Heart left ventricle (tissue), 16 donors: ENCODE results near the gene TRNP1. TPM values are rescaled to one million over a fixed set of nuclear protein-coding genes. Genes with fewer than 3 reads are reported as not detected.

Experiments used
- ATAC-seq, 4 donors: fragments of 200-7000 bp; cut with Tn5 transposase; one replicate each; pipeline ENCODE4 v1.9.1; 2020 to 2022; ENCODE audit warnings: moderate library complexity in 4 of 4, mild to moderate bottlenecking in 3 of 4, moderate number of reproducible peaks in 1 of 4
- DNase-seq, 5 donors: peaks; one replicate each; pipeline ENCODE4 v3.0.0-alpha.2; 2020
- H3K27ac ChIP-seq, 12 donors: fragments of 200-600 bp; sonication (generic) in 4 of 12; one replicate each; pipeline versions ENCODE4 v1.5.0 to v1.8.0; 2016 to 2022; ENCODE audit warnings: mild to moderate bottlenecking in 2 of 12
- H3K27me3 ChIP-seq, 9 donors: fragments of 200-600 bp; sonication (generic) in 2 of 9; one replicate each; pipeline versions ENCODE4 v1.5.1 to v1.8.0; 2016 to 2022; ENCODE audit warnings: mild to moderate bottlenecking in 3 of 9
- H3K36me3 ChIP-seq, 9 donors: fragments of 200-600 bp; sonication (generic) in 2 of 9; one replicate each; pipeline versions ENCODE4 v1.5.0 to v1.8.0; 2018 to 2022; ENCODE audit warnings: mild to moderate bottlenecking in 2 of 9
- H3K4me1 ChIP-seq, 12 donors: fragments of 200-600 bp; sonication (generic) in 4 of 12; one replicate each; pipeline versions ENCODE4 v1.5.0 to v1.8.0; 2016 to 2022; ENCODE audit warnings: mild to moderate bottlenecking in 3 of 12
- H3K4me3 ChIP-seq, 12 donors: fragments of 200-600 bp; sonication (generic) in 4 of 12; one replicate each; pipeline versions ENCODE4 v1.5.0 to v1.8.0; 2017 to 2022; ENCODE audit warnings: mild to moderate bottlenecking in 9 of 12, moderate library complexity in 4 of 12
- H3K9me3 ChIP-seq, 12 donors: fragments of 200-600 bp; sonication (generic) in 4 of 12; one replicate each; pipeline versions ENCODE4 v1.5.0 to v1.8.0; 2016 to 2022; ENCODE audit warnings: mild to moderate bottlenecking in 1 of 12
- POLR2A ChIP-seq, 2 donors: fragments of 450-650 bp; IDR thresholded peaks; one replicate each; pipeline ENCODE4 v1.6.1; 2017; ENCODE audit warnings: antibody characterized with exemption in 2 of 2, mild to moderate bottlenecking in 2 of 2, moderate library complexity in 2 of 2
- WGBS, 4 donors: extraction: QIAGEN DNeasy Blood & Tissue Kit in 2 of 4; methylation state at CpG; one replicate each; pipeline versions ENCODE4 v1.1.5 to v1.1.7; 2013 to 2018; 5-methylcytosine and 5-hydroxymethylcytosine counted together
- intact Hi-C, 10 donors: fragments of 100-400 bp; cut with DNase I; formaldehyde crosslinking; loops; one replicate each; pipeline versions ENCODE4 v1.11.1 to v1.14.2; 2022
- polyA plus RNA-seq, 2 donors: library from polyadenylated mRNA; stranded (reverse); fragments of 200-250 nt; gene quantifications; one replicate each; pipeline ENCODE4 v1.2.3, GENCODE V29; 2013
- total RNA-seq, 9 donors: library from RNA; depleted of rRNA in 2 of 9; stranded (reverse); fragments of >200 nt in 2 of 9; fragmentation: NEBNext Ultra II Directional in 3 of 9; extraction: Animal tissue kit (Norgen Biotek cat#: 25700) in 3 of 9; gene quantifications; one replicate each; pipeline versions ENCODE4 v1.1.0 to v1.2.4, GENCODE V29; 2016 to 2023
- TF ChIP-seq, protein P1 (sequence below), 12 donors: fragments of 200-600 bp; sonication (generic) in 4 of 12; IDR thresholded peaks; one replicate each; pipeline versions ENCODE4 v1.5.0 to v1.8.0; 2018 to 2022; ENCODE audit warnings: antibody characterized with exemption in 12 of 12, mild to moderate bottlenecking in 5 of 12
- donor health status: ischemic (EF 13 %, LVEDD 7.1; RV severe dilation, severe dysfunction).
- donor health status: healthy with polysubstance abuse.
- donor health status: DM: no; HTN: yes; CAD: no.
- donor health status: DM: no; HTN: no; CAD: no.
- donor health status: ischemic (EF 25% LVEDD 6.9; RV normal size, moderate dysfunction).
- donor health status: ischemic (EF 25% LVEDD 5.7; RV mildly dilated, moderate dysfunction).
- donor health status: healthy.
- donor health status: DM: yes; HTN: yes; CAD: no.
- donor health status: ischemic (EF 35%, LVEDD 5.7; RV mildly dilated, moderate dysfunction).
- donor health status: nonischemic (EF 11% LVEDD 7.7; RV severe dilation, severe dysfunction).
- donor health status: DM: yes; HTN: yes; CAD: no.
- donor health status: PGD.
- donor health status: ischemic (EF 29% LVEDD 5.4; RV normal size, mild dysfunction).
- donor health status: nonischemic (EF 23%, LVEDD 6.1; RV moderate dilation, normal function).

TRNP1 gene
- total and polyA plus RNA-seq, 11 donors: 16.6 to 68.5 (median 21.7) TPM

DNA sequence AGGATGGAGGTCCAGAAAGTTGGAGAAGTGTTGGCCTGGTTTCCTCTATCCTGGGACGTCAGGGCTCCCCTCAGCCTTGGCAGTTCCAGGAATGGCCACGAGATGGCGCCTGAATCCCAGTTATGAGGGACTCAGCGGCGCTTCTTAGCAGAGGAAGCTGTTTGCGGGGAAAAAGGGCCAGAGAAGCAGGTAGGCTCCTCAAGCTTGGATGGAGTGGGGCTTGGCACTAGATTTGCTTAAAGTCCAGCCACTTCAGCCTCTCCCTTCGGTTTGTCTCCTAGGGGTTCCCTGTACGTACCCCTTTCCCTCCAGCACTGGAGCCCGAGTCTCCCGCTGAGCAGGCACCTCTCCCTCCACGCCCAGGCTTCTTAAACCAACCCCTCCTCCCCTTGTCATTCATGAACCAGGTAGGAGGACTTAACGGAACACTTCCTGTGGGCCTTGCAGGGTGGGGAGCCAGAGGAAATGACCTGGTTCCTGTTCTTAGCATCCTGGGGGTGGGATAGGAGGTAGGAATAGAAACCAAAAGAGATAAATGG is 51.2 kb downstream of the TRNP1 start:
- intact Hi-C loops: loop anchor here (1.0 to 10.0 kb wide), 11 partner anchors 47 to 350 kb away; partner anchors contain the start of genes GPR3 (in 3 of the 10) and TRNP1 (in 1 of the 10)
- no peaks in the 10 kb centered on the region for H3K27me3 ChIP-seq
- WGBS, 4 donors: 6 to 12% (median 10%) methylated on average over 11 to 12 of the region's 12 CpGs
- H3K4me1 ChIP-seq: peaks cover 0 to 22% (median 10%) of the 10 kb centered on the region in 12 donors
- H3K36me3 ChIP-seq: no peaks in the 10 kb centered on the region
- DNase-seq (peak; percentile 84 to 93 (median 86)), ATAC-seq (peak; percentile 77 to 93 (median 90))
- peak overlapping the region in 9 of 12 donors; percentile 20 to 49 (median 29) for H3K4me3 ChIP-seq
- peak overlapping the region in 7 of 12 donors; percentile 5 to 60 (median 43) for H3K27ac ChIP-seq
- TF ChIP-seq POLR2A (IDR thresholded peaks at IDR 0.05): no peak
- TF ChIP-seq, protein P1, sequence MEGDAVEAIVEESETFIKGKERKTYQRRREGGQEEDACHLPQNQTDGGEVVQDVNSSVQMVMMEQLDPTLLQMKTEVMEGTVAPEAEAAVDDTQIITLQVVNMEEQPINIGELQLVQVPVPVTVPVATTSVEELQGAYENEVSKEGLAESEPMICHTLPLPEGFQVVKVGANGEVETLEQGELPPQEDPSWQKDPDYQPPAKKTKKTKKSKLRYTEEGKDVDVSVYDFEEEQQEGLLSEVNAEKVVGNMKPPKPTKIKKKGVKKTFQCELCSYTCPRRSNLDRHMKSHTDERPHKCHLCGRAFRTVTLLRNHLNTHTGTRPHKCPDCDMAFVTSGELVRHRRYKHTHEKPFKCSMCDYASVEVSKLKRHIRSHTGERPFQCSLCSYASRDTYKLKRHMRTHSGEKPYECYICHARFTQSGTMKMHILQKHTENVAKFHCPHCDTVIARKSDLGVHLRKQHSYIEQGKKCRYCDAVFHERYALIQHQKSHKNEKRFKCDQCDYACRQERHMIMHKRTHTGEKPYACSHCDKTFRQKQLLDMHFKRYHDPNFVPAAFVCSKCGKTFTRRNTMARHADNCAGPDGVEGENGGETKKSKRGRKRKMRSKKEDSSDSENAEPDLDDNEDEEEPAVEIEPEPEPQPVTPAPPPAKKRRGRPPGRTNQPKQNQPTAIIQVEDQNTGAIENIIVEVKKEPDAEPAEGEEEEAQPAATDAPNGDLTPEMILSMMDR (IDR thresholded peaks at IDR 0.05): peak; percentile 97 to 99 (median 98)
- no peaks in the 10 kb centered on the region for H3K9me3 ChIP-seq

DNA sequence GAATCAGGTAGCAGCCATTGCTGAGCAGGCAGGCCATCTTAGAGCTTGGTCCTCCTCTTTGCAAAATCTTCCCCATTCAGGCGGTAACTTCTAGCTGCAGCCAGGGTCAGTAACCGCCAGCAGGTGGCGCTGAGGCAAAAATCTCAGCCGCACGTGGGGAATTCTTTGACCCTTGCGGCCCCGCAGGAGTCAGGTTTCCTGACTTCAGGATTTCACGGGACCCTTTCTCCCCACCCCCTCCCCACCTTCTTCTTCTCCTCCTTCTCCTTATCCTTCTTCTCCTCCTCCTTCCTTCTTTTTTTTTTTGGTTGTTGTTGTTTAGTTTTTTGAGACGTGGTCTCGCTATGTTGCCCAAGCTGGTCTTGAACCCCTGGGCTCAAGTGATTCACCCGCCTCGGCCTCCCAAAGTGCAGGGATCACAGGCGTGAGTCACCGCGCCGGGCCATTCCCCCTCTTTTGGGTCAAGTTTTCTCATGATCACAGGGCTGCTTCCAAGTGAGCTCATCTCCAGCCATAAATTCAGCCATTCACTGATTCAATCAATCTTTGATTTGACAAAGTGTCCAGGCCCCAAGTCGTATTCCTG is 52.6 kb downstream of the TRNP1 start:
- intact Hi-C loops: loop anchor here in 9 of 10 donors (1.0 to 10.0 kb wide), 10 partner anchors 49 to 349 kb away; partner anchors contain the start of genes GPR3 (in 3 of the 9) and TRNP1 (in 1 of the 9)
- Histone ChIP-seq H3K27me3 (no peaks in the 10 kb centered on the region), H3K36me3 (no peaks in the 10 kb centered on the region), H3K9me3 (no peaks in the 10 kb centered on the region), H3K4me1 (peaks cover 0 to 22% (median 10%) of the 10 kb centered on the region in 12 donors), H3K4me3 (no peak overlapping the region), H3K27ac (peak overlapping the region in 1 of 12 donors; percentile 60)
- no peak for TF ChIP-seq POLR2A (IDR thresholded peaks at IDR 0.05)
- TF ChIP-seq, protein P1 (IDR thresholded peaks at IDR 0.05): peak; percentile 83 to 94 (median 90)
- 25 to 28% (median 26%) methylated on average over 17 of the region's 17 CpGs for WGBS, 4 donors
- ATAC-seq (peak; percentile 62 to 79 (median 66)), DNase-seq (peak; percentile 53 to 86 (median 64))

DNA sequence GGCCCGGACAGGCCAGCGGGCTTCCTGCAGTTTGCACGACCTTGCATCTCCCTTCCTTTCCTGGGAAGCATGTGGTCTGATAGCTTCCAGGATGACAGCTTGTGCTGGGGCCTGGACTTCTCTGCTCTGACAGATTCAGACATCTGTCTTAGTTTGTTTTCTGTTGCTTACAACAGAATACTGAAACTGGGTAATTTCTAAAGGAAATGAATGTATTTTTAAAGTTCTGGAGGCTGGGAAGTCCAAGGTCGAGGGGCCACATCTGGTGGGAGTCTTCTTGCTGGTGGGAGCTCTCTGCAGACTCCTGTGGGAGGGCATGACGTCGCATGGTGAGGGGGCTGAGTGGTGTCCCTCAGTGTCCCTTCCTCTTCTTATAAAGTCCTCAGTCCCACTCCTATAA is 54.4 kb downstream of the TRNP1 start:
- H3K27ac ChIP-seq: peak overlapping the region in 2 of 12 donors; percentile 22 to 57
- no peaks in the 10 kb centered on the region for H3K27me3 ChIP-seq
- DNase-seq: no peak
- TF ChIP-seq, protein P1 (IDR thresholded peaks at IDR 0.05): no peak
- no peak for TF ChIP-seq POLR2A (IDR thresholded peaks at IDR 0.05)
- H3K4me3 ChIP-seq: no peak overlapping the region
- peaks cover 0 to 22% (median 10%) of the 10 kb centered on the region in 12 donors for H3K4me1 ChIP-seq
- WGBS, 4 donors: 64 to 67% (median 65%) methylated on average over 6 of the region's 6 CpGs
- no peaks in the 10 kb centered on the region for H3K36me3 ChIP-seq
- intact Hi-C loops: loop anchor here in 7 of 10 donors (2.0 to 10.0 kb wide), 7 partner anchors 49 to 347 kb away; partner anchors contain the start of genes GPR3 (in 3 of the 7) and TRNP1 (in 1 of the 7)
- no peaks in the 10 kb centered on the region for H3K9me3 ChIP-seq
- ATAC-seq: no peak

DNA sequence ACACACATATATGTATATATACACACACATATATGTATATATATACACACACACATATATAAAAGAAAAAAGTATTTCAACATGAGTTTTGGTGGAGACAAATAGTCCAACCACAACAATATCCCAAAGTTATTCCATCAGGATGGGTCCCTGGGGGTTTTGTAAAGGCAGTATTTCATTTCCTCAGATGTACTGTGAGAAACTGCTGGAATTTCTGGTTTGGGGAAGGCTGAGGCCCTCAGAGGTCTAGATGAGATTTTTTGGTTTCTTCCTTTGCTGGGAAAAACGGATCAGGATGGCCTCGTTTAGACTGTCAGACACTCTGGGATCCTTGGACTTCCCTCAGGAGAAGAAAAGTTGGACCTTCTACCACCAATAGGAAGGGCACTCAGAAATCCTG is 55.6 kb downstream of the TRNP1 start:
- DNase-seq (no peak), ATAC-seq (no peak)
- Histone ChIP-seq H3K9me3 (no peaks in the 10 kb centered on the region), H3K4me1 (peaks cover 0 to 22% (median 10%) of the 10 kb centered on the region in 12 donors), H3K27ac (peak overlapping the region in 1 of 12 donors; percentile 26), H3K36me3 (no peaks in the 10 kb centered on the region), H3K4me3 (no peak overlapping the region), H3K27me3 (no peaks in the 10 kb centered on the region)
- no peak for TF ChIP-seq POLR2A (IDR thresholded peaks at IDR 0.05)
- TF ChIP-seq, protein P1 (IDR thresholded peaks at IDR 0.05): no peak
- WGBS, 4 donors: 60 to 82% (median 71%) methylated on average over 2 of the region's 2 CpGs
- intact Hi-C loops: loop anchor here in 7 of 10 donors (5.0 to 10.0 kb wide), 6 partner anchors 52 to 346 kb away; partner anchors contain the start of genes GPR3 (in 3 of the 7) and TRNP1 (in 1 of the 7)
